ENCODE data around the gene MAP7. TPM values are rescaled to one million over a fixed set of nuclear protein-coding genes. Genes with fewer than 3 reads are reported as not detected.
A peak's percentile ranks its signal among the peaks of the same experiment; 100 is the strongest.
"Not testable (repeated sequence)": the region's sequence is repeated elsewhere in the genome, so short reads cannot be mapped to it uniquely, and the experiment has no call there.

MAP7 gene
- total and polyA plus RNA-seq, 10 donors = 0.67 to 4.9 (median 3.0) TPM

- intact Hi-C loops (cut with DNase I; ENCODE audit: low total_unique reads) = no loop called here
- H3K27me3 ChIP-seq (replicated peaks in 1 of 7) = no peaks in the 10 kb centered on the region
- H3K4me3 ChIP-seq = peak overlapping the region in 1 of 8 donors; percentile 3
- H3K4me1 ChIP-seq = peaks cover 11 to 27% (median 19%) of the 10 kb centered on the region in 6 donors
- peaks cover 2 to 88% (median 41%) of the 10 kb centered on the region in 6 donors for H3K36me3 ChIP-seq
- 91 to 96% (median 95%) methylated on average over 8 of the region's 8 CpGs for WGBS, 5 donors
- H3K27ac ChIP-seq = peak overlapping the region in 7 of 8 donors; percentile 51 to 80 (median 69)
- no peak for DNase-seq
- no peaks in the 10 kb centered on the region for H3K9me3 ChIP-seq
- no peak for TF ChIP-seq POLR2AphosphoS5 (IDR thresholded peaks at IDR 0.05)
- no peak for TF ChIP-seq POLR2A (IDR thresholded peaks at IDR 0.05)
- TF ChIP-seq, protein P1, sequence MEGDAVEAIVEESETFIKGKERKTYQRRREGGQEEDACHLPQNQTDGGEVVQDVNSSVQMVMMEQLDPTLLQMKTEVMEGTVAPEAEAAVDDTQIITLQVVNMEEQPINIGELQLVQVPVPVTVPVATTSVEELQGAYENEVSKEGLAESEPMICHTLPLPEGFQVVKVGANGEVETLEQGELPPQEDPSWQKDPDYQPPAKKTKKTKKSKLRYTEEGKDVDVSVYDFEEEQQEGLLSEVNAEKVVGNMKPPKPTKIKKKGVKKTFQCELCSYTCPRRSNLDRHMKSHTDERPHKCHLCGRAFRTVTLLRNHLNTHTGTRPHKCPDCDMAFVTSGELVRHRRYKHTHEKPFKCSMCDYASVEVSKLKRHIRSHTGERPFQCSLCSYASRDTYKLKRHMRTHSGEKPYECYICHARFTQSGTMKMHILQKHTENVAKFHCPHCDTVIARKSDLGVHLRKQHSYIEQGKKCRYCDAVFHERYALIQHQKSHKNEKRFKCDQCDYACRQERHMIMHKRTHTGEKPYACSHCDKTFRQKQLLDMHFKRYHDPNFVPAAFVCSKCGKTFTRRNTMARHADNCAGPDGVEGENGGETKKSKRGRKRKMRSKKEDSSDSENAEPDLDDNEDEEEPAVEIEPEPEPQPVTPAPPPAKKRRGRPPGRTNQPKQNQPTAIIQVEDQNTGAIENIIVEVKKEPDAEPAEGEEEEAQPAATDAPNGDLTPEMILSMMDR (IDR thresholded peaks at IDR 0.05 in 8 of 11, conservative IDR thresholded peaks at IDR 0.05 in 3 of 11) = no peak
Observed at GRCh38 chr6:136594671-136595070, 44.4 kb upstream of the MAP7 start.

GRCh38 chr6:136593748-136594490 is 43.7 kb upstream of the MAP7 start:
- intact Hi-C loops (cut with DNase I; ENCODE audit: low total_unique reads) = no loop called here
- TF ChIP-seq, protein P1 (IDR thresholded peaks at IDR 0.05 in 8 of 11, conservative IDR thresholded peaks at IDR 0.05 in 3 of 11) = no peak
- peak in 1 of 3 donors; percentile 50 for TF ChIP-seq POLR2AphosphoS5 (IDR thresholded peaks at IDR 0.05)
- Histone ChIP-seq H3K27ac (peak overlapping the region; percentile 24 to 80 (median 68)), H3K4me3 (peak overlapping the region in 1 of 8 donors; percentile 3), H3K4me1 (peaks cover 11 to 27% (median 19%) of the 10 kb centered on the region in 6 donors), H3K9me3 (no peaks in the 10 kb centered on the region), H3K27me3 (replicated peaks in 1 of 7) (no peaks in the 10 kb centered on the region), H3K36me3 (peaks cover 2 to 88% (median 45%) of the 10 kb centered on the region in 6 donors)
- DNase-seq = no peak
- WGBS, 5 donors = 11 to 20% (median 15%) methylated on average over 6 of the region's 6 CpGs

DNA sequence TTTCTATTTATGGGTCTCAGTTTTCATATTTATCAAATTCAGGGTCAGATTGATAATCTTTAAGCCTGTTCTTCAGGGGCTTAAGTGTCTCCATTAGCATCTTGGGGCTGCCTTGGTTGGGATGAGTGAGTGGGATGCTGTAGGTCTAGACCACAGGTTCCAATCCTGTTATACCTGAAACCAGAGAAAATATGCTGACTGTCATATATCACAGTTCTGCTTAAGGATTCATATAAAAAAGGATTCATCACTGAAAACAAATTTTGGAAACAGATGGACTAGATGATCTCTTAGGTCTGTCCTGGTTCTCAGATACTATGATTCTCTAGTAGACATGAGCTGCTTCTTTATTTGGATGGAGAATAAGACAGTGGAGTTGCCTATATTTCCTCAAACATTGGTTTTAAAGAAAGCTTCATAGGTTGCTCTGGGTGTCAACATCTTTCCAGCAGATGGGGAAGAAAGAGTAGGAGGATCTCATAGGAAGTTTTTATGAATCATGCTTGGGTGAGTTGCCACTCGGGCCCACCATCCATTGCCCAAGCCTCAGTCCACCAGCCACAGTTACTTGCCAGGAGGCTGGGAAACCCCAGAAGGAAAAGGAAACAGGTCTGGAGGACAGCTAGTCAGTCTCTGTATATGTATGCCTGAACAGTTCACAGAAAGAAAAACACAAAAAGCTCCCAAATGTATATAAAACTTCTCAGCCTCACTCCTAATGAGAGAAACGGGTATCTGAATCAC is 42.9 kb upstream of the MAP7 start:
- H3K27ac ChIP-seq = peak overlapping the region in 6 of 8 donors; percentile 66 to 80 (median 72)
- H3K36me3 ChIP-seq = peaks cover 2 to 90% (median 53%) of the 10 kb centered on the region in 6 donors
- TF ChIP-seq, protein P1 (IDR thresholded peaks at IDR 0.05 in 8 of 11, conservative IDR thresholded peaks at IDR 0.05 in 3 of 11) = no peak
- no peak for TF ChIP-seq POLR2A (IDR thresholded peaks at IDR 0.05)
- TF ChIP-seq POLR2AphosphoS5 (IDR thresholded peaks at IDR 0.05) = no peak
- WGBS, 5 donors = 39 to 48% (median 42%) methylated on average over 2 of the region's 2 CpGs
- peaks cover 11 to 27% (median 19%) of the 10 kb centered on the region in 6 donors for H3K4me1 ChIP-seq
- DNase-seq = no peak
- no peak overlapping the region for H3K4me3 ChIP-seq
- H3K27me3 ChIP-seq (replicated peaks in 1 of 7) = no peaks in the 10 kb centered on the region
- intact Hi-C loops (cut with DNase I; ENCODE audit: low total_unique reads) = no loop called here
- no peaks in the 10 kb centered on the region for H3K9me3 ChIP-seq

- DNase-seq = no peak
- Histone ChIP-seq H3K4me3 (no peak overlapping the region), H3K36me3 (peaks cover 2 to 90% (median 61%) of the 10 kb centered on the region in 6 donors), H3K27ac (no peak overlapping the region), H3K4me1 (peaks cover 11 to 27% (median 19%) of the 10 kb centered on the region in 6 donors), H3K9me3 (no peaks in the 10 kb centered on the region), H3K27me3 (replicated peaks in 1 of 7) (no peaks in the 10 kb centered on the region)
- WGBS, 5 donors = 76 to 97% (median 79%) methylated on average over 1 of the region's 1 CpG
- TF ChIP-seq, protein P1 (IDR thresholded peaks at IDR 0.05 in 8 of 11, conservative IDR thresholded peaks at IDR 0.05 in 3 of 11) = no peak
- no peak for TF ChIP-seq POLR2A (IDR thresholded peaks at IDR 0.05)
- TF ChIP-seq POLR2AphosphoS5 (IDR thresholded peaks at IDR 0.05) = no peak
- intact Hi-C loops (cut with DNase I; ENCODE audit: low total_unique reads) = no loop called here
Observed at GRCh38 chr6:136591617-136592016, 41.4 kb upstream of the MAP7 start.

DNA sequence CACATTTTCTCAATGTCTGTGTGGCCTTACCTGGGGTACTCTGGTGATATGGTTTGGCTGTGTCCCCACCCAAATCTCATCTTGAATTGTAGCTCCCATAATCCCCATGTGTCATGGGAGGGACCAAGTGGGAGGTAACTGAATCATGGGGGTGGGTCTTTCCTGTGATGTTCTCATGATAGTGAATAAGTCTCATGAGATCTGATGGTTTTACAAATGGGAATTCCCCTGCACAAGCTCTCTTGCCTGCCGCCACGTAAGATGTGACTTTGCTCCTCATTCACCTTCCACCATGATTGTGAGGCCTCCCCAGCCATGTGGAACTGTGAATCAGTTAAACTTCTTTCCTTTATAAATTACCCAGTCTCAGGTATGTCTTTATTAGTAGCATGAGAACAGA is 40.6 kb upstream of the MAP7 start:
- peaks cover 11 to 27% (median 19%) of the 10 kb centered on the region in 6 donors for H3K4me1 ChIP-seq
- H3K27ac ChIP-seq; H3K4me3 ChIP-seq; intact Hi-C loops (cut with DNase I; ENCODE audit: low total_unique reads); DNase-seq; H3K27me3 ChIP-seq (replicated peaks in 1 of 7); H3K9me3 ChIP-seq: not testable (repeated sequence)
- 83 to 100% (median 89%) methylated on average over 2 of the region's 2 CpGs for WGBS, 5 donors
- peaks cover 2 to 90% (median 59%) of the 10 kb centered on the region in 6 donors for H3K36me3 ChIP-seq
